Suprapubic skin (tissue), 4 donors: ENCODE results near the gene AGR3. TPM values are rescaled to one million over a fixed set of nuclear protein-coding genes. Genes with fewer than 3 reads are reported as not detected.

Experiments used
- DNase-seq, 2 donors: peaks; one replicate each; pipeline ENCODE4 v3.0.0-alpha.2; 2019; ENCODE audit warnings: low spot score in 2 of 2
- H3K27ac ChIP-seq: fragments of 200-600 bp; sonication (generic); one replicate; pipeline ENCODE4 v1.5.1; 2019
- H3K27me3 ChIP-seq: fragments of 200-600 bp; sonication (generic); one replicate; pipeline ENCODE4 v1.5.1; 2019
- H3K36me3 ChIP-seq: fragments of 200-600 bp; sonication (generic); one replicate; pipeline ENCODE4 v1.5.1; 2019
- H3K4me1 ChIP-seq: fragments of 200-600 bp; sonication (generic); one replicate; pipeline ENCODE4 v1.5.1; 2019
- H3K4me3 ChIP-seq: fragments of 200-600 bp; sonication (generic); one replicate; pipeline ENCODE4 v1.5.1; 2019; ENCODE audit warnings: mild to moderate bottlenecking
- H3K9me3 ChIP-seq: fragments of 200-600 bp; sonication (generic); one replicate; pipeline ENCODE4 v1.5.1; 2019
- EP300 ChIP-seq: sonication (generic); formaldehyde crosslinking; IDR thresholded peaks from one replicate; pipeline ENCODE4 v1.6.1; 2017; ENCODE audit warnings: antibody characterized with exemption
- POLR2A ChIP-seq, 2 donors: fragments of 450-650 bp; IDR thresholded peaks; one replicate each; pipeline ENCODE4 v1.6.1; 2017; ENCODE audit warnings: antibody characterized with exemption in 2 of 2, mild to moderate bottlenecking in 2 of 2, moderate library complexity in 2 of 2
- POLR2AphosphoS5 ChIP-seq, 3 donors: sonication (generic); formaldehyde crosslinking; IDR thresholded peaks; one replicate each; pipeline ENCODE4 v1.6.1; 2017; ENCODE audit warnings: antibody characterized with exemption in 3 of 3
- WGBS: methylation state at CpG from one replicate; pipeline ENCODE4 v1.1.5; 2018; 5-methylcytosine and 5-hydroxymethylcytosine counted together
- total RNA-seq, 4 donors: library from RNA; depleted of rRNA; stranded (reverse); fragments of >200 nt; gene quantifications; one replicate each; pipeline ENCODE4 v1.1.0, GENCODE V29; 2016
- TF ChIP-seq, protein P1 (sequence below), 2 donors: fragments of 200-600 bp in 1 of 2; fragments of 450-650 bp in 1 of 2; sonication (generic) in 1 of 2; IDR thresholded peaks; one replicate each; pipeline ENCODE4 v1.5.1; 2016 to 2019; ENCODE audit warnings: antibody characterized with exemption in 2 of 2, mild to moderate bottlenecking in 1 of 2, moderate library complexity in 1 of 2

Gene AGR3
- total RNA-seq, 4 donors from 2014 or later = 3.9 TPM; not detected in 3

DNA sequence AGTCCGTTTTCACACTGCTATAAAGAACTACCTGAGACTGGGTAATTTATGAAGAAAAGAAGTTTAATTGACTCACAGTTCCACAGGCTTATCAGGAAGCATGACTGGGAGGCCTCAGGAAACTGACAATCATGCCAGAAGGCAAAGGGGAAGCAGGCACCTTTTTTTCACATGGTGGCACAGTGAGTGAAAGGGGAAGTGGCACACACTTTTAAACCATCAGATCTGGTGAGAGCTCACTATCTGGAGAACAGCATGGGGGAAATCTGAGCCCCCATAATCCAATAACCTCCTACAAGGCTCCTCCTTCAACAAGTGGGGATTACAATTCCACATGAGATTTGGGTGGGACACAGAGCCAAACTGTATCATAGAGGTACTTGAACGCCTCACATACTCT lies 30.0 kb downstream of the AGR3 start:
- Histone ChIP-seq H3K27ac (no peak overlapping the region), H3K27me3 (no peaks in the 10 kb centered on the region), H3K4me1 (no peaks in the 10 kb centered on the region), H3K4me3 (no peak overlapping the region), H3K9me3 (no peaks in the 10 kb centered on the region), H3K36me3 (no peaks in the 10 kb centered on the region)
- DNase-seq = no peak
- WGBS = 46% methylated on average over 2 of the region's 2 CpGs
- no peak for TF ChIP-seq EP300
- TF ChIP-seq, protein P1, sequence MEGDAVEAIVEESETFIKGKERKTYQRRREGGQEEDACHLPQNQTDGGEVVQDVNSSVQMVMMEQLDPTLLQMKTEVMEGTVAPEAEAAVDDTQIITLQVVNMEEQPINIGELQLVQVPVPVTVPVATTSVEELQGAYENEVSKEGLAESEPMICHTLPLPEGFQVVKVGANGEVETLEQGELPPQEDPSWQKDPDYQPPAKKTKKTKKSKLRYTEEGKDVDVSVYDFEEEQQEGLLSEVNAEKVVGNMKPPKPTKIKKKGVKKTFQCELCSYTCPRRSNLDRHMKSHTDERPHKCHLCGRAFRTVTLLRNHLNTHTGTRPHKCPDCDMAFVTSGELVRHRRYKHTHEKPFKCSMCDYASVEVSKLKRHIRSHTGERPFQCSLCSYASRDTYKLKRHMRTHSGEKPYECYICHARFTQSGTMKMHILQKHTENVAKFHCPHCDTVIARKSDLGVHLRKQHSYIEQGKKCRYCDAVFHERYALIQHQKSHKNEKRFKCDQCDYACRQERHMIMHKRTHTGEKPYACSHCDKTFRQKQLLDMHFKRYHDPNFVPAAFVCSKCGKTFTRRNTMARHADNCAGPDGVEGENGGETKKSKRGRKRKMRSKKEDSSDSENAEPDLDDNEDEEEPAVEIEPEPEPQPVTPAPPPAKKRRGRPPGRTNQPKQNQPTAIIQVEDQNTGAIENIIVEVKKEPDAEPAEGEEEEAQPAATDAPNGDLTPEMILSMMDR (IDR thresholded peaks at IDR 0.05) = no peak
- TF ChIP-seq POLR2AphosphoS5 (IDR thresholded peaks at IDR 0.05) = no peak
- no peak for TF ChIP-seq POLR2A (IDR thresholded peaks at IDR 0.05)

DNA sequence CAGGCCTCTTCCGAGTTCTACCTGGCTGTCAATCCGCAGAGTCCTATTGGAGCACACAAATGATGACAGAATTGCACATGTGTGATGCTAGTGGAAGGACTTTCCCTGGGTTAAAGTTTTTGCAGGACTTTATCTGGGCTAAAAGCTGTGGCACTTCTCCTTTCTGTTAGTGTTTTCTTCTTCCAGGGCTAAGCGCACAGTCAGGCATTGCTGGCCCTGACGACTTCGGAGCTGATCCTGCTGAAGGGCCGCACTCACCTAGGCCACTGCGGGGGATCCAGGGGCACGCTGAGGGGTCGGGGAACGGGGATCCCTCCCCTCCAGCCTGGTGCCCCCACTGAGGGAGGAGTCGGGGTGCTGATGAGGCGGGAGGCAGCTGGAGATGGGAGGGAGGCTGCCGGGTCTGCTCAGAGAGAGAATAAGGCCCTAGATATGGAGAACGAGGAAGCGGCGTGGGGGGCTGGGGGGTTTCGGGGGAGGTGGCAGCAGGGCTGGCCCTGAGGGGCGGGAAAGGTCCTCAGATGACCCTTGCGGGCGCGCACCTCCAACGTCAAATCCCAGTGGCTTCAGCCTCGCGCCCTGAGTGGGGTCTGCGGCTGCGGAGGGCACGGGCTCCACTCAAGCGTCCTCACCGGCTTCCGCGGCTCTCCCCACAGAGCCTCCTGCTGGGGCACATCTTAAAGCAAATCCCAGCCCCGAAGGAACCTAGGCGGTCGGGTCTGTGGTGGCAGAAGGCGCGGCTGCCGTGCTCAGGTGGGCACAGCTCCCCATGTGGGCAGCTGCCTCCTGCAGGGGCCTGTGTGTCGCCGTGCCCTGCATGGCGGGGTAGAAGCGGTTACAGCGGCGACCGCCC lies 30.9 kb downstream of the AGR3 start:
- DNase-seq = no peak
- Histone ChIP-seq H3K4me3 (no peak overlapping the region), H3K36me3 (no peaks in the 10 kb centered on the region), H3K27me3 (no peaks in the 10 kb centered on the region), H3K4me1 (no peaks in the 10 kb centered on the region), H3K9me3 (no peaks in the 10 kb centered on the region), H3K27ac (no peak overlapping the region)
- TF ChIP-seq EP300 = no peak
- TF ChIP-seq, protein P1 (IDR thresholded peaks at IDR 0.05) = no peak
- 86% methylated on average over 33 of the region's 44 CpGs for WGBS

DNA sequence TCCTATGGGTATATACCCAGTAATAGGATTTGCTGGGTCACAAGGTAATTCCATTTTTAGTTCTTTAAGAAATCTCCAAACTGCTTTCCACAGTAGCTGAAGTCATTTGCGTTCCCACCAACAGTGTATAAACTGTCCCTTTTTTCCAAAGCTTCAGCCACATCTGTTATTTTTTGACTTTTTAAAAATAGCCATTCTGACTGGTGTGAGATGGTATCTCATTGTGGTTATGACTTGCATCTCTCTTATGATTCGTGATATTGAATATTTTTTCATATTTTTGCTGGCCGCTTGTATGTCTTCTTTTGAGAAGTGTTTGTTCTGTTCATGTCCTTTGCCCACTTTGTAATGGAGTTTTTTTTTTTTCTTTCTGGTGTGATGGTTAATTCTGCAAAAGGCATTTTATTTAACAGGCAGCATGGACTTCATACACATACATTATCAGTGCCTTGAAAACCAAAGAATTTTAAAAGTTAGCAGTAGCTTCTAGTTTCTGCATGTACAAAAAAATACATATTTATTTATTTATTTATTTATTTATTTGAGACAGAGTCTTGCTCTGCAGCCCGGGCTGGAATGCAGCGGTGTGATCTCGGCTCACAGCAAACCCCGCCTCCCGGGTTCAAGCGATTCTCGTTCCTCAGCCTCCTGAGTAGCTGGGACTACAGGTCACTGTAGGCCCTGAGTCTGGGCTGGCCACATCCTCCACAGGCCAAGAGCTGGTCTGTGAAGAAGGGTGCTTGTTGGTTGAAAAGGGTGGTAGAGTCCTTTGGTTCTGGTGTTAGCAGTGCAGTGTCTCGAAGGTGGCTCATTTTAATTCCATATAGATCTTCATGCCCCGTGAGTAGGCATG lies 32.3 kb downstream of the AGR3 start:
- Histone ChIP-seq H3K4me1 (no peaks in the 10 kb centered on the region), H3K27ac (no peak overlapping the region), H3K4me3 (no peak overlapping the region), H3K27me3 (no peaks in the 10 kb centered on the region), H3K9me3 (no peaks in the 10 kb centered on the region), H3K36me3 (no peaks in the 10 kb centered on the region)
- TF ChIP-seq POLR2A (IDR thresholded peaks at IDR 0.05) (no peak), EP300 (no peak), POLR2AphosphoS5 (IDR thresholded peaks at IDR 0.05) (no peak)
- TF ChIP-seq, protein P1 (IDR thresholded peaks at IDR 0.05) = no peak
- DNase-seq = no peak
- 89% methylated on average over 12 of the region's 12 CpGs for WGBS

DNA sequence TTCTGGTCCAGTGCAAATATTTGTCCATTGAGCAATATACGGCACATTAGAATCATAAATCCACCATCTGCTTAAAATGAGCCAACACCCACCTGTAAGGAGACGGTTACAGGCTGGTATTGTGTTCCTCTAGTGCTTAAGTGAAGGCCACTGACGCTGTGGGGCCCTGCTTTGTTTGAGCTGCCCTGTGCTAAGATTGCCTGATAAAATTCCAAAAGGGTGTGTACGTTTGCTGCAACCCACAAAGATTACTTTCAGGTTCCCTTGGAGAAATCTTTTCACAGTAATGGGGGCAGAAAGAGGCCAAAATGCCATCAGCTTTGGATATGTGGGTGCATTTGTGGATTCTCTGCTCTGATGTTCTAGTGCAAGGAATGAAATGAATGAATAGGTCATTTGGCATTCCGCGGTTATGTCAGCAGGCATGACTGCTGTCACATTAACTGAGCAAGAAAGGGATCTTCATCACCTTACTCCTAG lies 34.4 kb downstream of the AGR3 start:
- no peak overlapping the region for H3K4me3 ChIP-seq
- 61% methylated on average over 6 of the region's 6 CpGs for WGBS
- no peak overlapping the region for H3K27ac ChIP-seq
- no peaks in the 10 kb centered on the region for H3K27me3 ChIP-seq
- H3K9me3 ChIP-seq = no peaks in the 10 kb centered on the region
- H3K36me3 ChIP-seq = no peaks in the 10 kb centered on the region
- H3K4me1 ChIP-seq = no peaks in the 10 kb centered on the region
- TF ChIP-seq, protein P1 (IDR thresholded peaks at IDR 0.05) = no peak
- TF ChIP-seq POLR2AphosphoS5 (IDR thresholded peaks at IDR 0.05) = no peak
- TF ChIP-seq POLR2A (IDR thresholded peaks at IDR 0.05) = no peak
- TF ChIP-seq EP300 = no peak
- no peak for DNase-seq
